ENCODE measurements around the gene GUCD1. TPM values are rescaled to one million over a fixed set of nuclear protein-coding genes. Genes with fewer than 3 reads are reported as not detected.

Gene GUCD1
- total and polyA plus RNA-seq, 2 experiments from 2014 or later, result 37.2 to 125 TPM

DNA sequence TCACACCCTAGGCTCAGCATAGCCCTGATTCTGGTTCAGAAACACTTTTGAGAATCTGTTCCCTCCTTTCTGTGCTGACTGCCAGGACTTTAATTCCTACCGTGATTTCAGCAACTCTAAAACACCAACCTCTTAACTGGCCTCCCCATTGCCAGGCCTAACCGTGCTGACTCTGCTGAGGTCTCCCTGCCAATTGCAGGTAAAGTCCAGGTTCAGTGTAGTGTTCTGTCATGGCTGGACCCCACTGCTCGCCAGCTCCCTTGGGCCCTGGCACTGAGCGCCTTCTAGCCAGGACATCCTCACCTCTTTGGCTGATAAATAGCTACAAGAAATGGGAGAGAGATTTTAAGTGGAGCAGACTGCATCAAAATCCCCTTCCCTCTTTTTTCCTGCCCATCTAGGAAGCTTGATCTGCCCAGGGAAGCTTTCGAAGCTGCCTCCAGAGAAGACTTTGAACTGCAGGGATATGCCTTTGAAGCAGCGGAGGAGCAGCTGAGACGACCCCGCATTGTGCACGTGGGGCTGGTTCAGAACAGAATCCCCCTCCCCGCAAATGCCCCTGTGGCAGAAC, 55.1 kb downstream of the GUCD1 start:
- Histone ChIP-seq H3K27me3 (replicated peaks; ENCODE audit: insufficient read depth) (peaks cover 5% of the 10 kb centered on the region; the same call in 1 of the 2 replicates), H2AFZ (no peak overlapping the region), H3K9me2 (ENCODE audit: insufficient read depth) (no peaks in the 10 kb centered on the region), H3K4me3 (no peak overlapping the region), H3K27ac (no peak overlapping the region), H4K20me1 (ENCODE audit: insufficient read depth) (no peaks in the 10 kb centered on the region), H3K36me3 (ENCODE audit: low read depth) (no peaks in the 10 kb centered on the region), H3K79me2 (ENCODE audit: insufficient read depth) (no peaks in the 10 kb centered on the region), H3F3A (ENCODE audit: insufficient read depth) (no peaks in the 10 kb centered on the region), H3K9ac (no peak overlapping the region), H3K4me1 (ENCODE audit: insufficient read depth) (peaks cover 7% of the 10 kb centered on the region; the same call in 1 of the 2 replicates), H3K9me3 (ENCODE audit: low read depth) (no peaks in the 10 kb centered on the region), H3K4me2 (ENCODE audit: unreplicated experiment) (no peak overlapping the region)
- no peak for DNase-seq
- in situ Hi-C loops (cut with MboI), result loop anchor here (10.0 kb wide), 1 partner anchor 85 kb away; no protein-coding TSS in a partner anchor
- TF ChIP-seq EZH2 (IDR thresholded peaks at IDR 0.05; ENCODE audit: insufficient read depth, poor library complexity, severe bottlenecking) (no peak), EZH2phosphoT487 (IDR thresholded peaks at IDR 0.05; ENCODE audit: insufficient read depth, low read depth) (no peak)
- 94 to 96% methylated on average over 9 to 10 of the region's 10 CpGs for WGBS, 2 experiments (ENCODE audit: low coverage in 1 of 2, low lambda C conversion rate in 2 of 2, missing lambda C conversion rate in 2 of 2)

DNA sequence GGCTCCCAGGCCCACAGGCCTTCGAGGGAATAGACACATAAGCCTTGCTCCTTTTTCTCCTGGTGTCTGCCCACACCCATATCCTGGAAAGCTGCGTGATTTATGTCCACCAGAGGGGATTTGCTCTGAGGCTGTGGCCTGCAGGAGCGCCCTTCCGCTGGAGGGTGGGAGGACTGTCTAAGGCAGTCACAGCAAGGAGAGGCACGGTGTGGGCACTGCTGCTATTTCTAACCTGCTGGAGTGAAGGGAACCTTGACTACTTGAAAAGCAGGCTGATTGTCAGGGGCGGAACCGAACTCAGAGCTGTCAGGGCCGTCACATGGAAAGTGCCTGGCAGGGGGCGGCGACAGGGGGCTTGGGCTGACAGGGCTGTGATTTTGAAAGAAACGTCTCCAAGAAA, 56.1 kb downstream of the GUCD1 start:
- WGBS, 2 experiments (ENCODE audit: low coverage in 1 of 2, low lambda C conversion rate in 2 of 2, missing lambda C conversion rate in 2 of 2), result 90 to 91% methylated on average over 11 of the region's 11 CpGs
- no peaks in the 10 kb centered on the region for H3K36me3 ChIP-seq (ENCODE audit: low read depth)
- H3K9me2 ChIP-seq (ENCODE audit: insufficient read depth), result no peaks in the 10 kb centered on the region
- peaks cover 5% of the 10 kb centered on the region for H3K4me1 ChIP-seq (ENCODE audit: insufficient read depth)
- H3K9me3 ChIP-seq (ENCODE audit: low read depth), result no peaks in the 10 kb centered on the region
- TF ChIP-seq EZH2phosphoT487 (IDR thresholded peaks at IDR 0.05; ENCODE audit: insufficient read depth, low read depth), result no peak
- in situ Hi-C loops (cut with MboI), result no loop called here
- H2AFZ ChIP-seq, result no peak overlapping the region
- no peaks in the 10 kb centered on the region for H3F3A ChIP-seq (ENCODE audit: insufficient read depth)
- no peaks in the 10 kb centered on the region for H3K79me2 ChIP-seq (ENCODE audit: insufficient read depth)
- H3K9ac ChIP-seq, result no peak overlapping the region
- no peak overlapping the region for H3K4me3 ChIP-seq
- no peak overlapping the region for H3K27ac ChIP-seq
- peaks cover 13% of the 10 kb centered on the region for H3K27me3 ChIP-seq (replicated peaks; ENCODE audit: insufficient read depth)
- no peak for DNase-seq
- H4K20me1 ChIP-seq (ENCODE audit: insufficient read depth), result no peaks in the 10 kb centered on the region
- H3K4me2 ChIP-seq (ENCODE audit: unreplicated experiment), result no peak overlapping the region

DNA sequence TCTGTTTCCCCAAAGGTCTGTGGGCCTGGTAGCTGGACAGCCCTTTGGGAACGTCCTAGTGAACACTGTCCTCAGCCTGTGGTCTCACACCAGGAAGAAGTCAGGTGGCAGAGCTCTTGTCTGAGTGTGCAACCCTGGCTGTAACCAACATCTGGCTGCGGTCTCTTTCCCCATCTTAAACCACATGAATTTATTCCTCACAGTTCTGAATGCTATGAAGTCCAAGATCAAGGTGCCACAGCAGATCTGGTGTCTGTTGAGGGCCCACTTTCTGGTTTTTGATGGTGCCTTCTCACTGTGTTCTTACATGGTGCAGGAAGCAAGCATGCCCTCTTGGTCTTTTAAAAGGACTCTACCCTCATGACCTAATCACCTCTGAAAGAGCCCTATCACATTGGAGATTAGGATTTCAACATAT, 57.1 kb downstream of the GUCD1 start:
- Histone ChIP-seq H3K4me2 (ENCODE audit: unreplicated experiment) (no peak overlapping the region), H3F3A (ENCODE audit: insufficient read depth) (no peaks in the 10 kb centered on the region), H3K27ac (no peak overlapping the region), H3K9ac (no peak overlapping the region), H2AFZ (no peak overlapping the region), H3K27me3 (replicated peaks; ENCODE audit: insufficient read depth) (peaks cover 17% of the 10 kb centered on the region), H3K9me2 (ENCODE audit: insufficient read depth) (no peaks in the 10 kb centered on the region), H3K4me3 (no peak overlapping the region), H3K4me1 (ENCODE audit: insufficient read depth) (no peaks in the 10 kb centered on the region; the same call in 1 of the 2 replicates), H3K36me3 (ENCODE audit: low read depth) (no peaks in the 10 kb centered on the region), H4K20me1 (ENCODE audit: insufficient read depth) (no peaks in the 10 kb centered on the region), H3K79me2 (ENCODE audit: insufficient read depth) (no peaks in the 10 kb centered on the region), H3K9me3 (ENCODE audit: low read depth) (no peaks in the 10 kb centered on the region)
- no peak for DNase-seq
- WGBS, 2 experiments (ENCODE audit: low coverage in 1 of 2, low lambda C conversion rate in 2 of 2, missing lambda C conversion rate in 2 of 2), result 76 to 90% methylated on average over 2 of the region's 2 CpGs
- in situ Hi-C loops (cut with MboI), result no loop called here
- TF ChIP-seq EZH2phosphoT487 (IDR thresholded peaks at IDR 0.05; ENCODE audit: insufficient read depth, low read depth), result no peak
- no peak for TF ChIP-seq EZH2 (IDR thresholded peaks at IDR 0.05; ENCODE audit: insufficient read depth, poor library complexity, severe bottlenecking)

DNA sequence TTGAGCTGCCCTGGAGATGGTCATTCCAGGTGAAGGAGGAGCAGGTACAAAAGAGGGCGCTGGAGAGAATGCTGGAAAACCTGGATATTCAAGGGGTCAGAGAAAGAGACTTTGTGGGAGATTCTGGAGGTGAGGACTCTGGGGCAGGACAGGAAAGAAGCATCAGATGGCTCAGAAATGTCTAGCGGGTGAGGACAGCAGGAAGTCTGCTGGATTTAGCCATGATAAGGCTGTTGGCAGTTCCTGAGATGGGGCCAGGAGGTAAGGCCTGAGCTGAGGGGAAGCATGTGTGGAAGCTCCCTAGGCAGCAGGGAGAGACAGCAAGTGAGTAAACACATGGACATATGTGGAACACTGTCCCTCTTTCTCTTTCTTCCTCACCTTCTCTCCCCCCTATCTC, 58.3 kb downstream of the GUCD1 start:
- in situ Hi-C loops (cut with MboI), result no loop called here
- no peak overlapping the region for H3K27ac ChIP-seq
- H3K4me1 ChIP-seq (ENCODE audit: insufficient read depth), result no peaks in the 10 kb centered on the region; the same call in 1 of the 2 replicates
- WGBS, 2 experiments (ENCODE audit: low coverage in 1 of 2, low lambda C conversion rate in 2 of 2, missing lambda C conversion rate in 2 of 2), result 83 to 86% methylated on average over 2 of the region's 2 CpGs
- H3K79me2 ChIP-seq (ENCODE audit: insufficient read depth), result no peaks in the 10 kb centered on the region
- H3K27me3 ChIP-seq (replicated peaks; ENCODE audit: insufficient read depth), result peaks cover 17% of the 10 kb centered on the region
- no peaks in the 10 kb centered on the region for H4K20me1 ChIP-seq (ENCODE audit: insufficient read depth)
- no peaks in the 10 kb centered on the region for H3F3A ChIP-seq (ENCODE audit: insufficient read depth)
- no peak overlapping the region for H3K9ac ChIP-seq
- DNase-seq, result no peak
- no peaks in the 10 kb centered on the region for H3K36me3 ChIP-seq (ENCODE audit: low read depth)
- no peak overlapping the region for H3K4me3 ChIP-seq
- TF ChIP-seq EZH2phosphoT487 (IDR thresholded peaks at IDR 0.05; ENCODE audit: insufficient read depth, low read depth), result no peak
- no peak overlapping the region for H3K4me2 ChIP-seq (ENCODE audit: unreplicated experiment)
- no peak overlapping the region for H2AFZ ChIP-seq
- no peaks in the 10 kb centered on the region for H3K9me3 ChIP-seq (ENCODE audit: low read depth)
- no peaks in the 10 kb centered on the region for H3K9me2 ChIP-seq (ENCODE audit: insufficient read depth)

DNA sequence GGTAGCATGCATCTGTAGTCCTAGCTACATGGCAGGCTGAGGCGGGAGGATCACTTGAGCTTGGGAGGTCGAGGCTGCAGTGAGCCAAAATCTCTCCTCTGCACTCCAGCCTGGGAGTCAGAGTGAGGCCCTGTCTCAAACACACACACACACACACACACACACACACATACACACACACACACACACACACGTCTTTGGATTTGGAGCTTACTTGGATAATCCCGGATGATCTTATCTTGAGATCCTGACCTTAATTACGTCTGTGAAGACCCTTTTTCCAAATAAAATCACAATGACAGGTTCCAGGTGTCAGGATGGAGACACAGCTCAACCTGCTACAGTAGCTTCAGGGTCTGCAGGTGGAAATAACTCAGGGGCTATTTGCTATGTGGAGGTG, 58.7 kb downstream of the GUCD1 start:
- no peaks in the 10 kb centered on the region; the same call in 1 of the 2 replicates for H3K4me1 ChIP-seq (ENCODE audit: insufficient read depth)
- 77 to 91% methylated on average over 5 of the region's 5 CpGs for WGBS, 2 experiments (ENCODE audit: low coverage in 1 of 2, low lambda C conversion rate in 2 of 2, missing lambda C conversion rate in 2 of 2)
- H4K20me1 ChIP-seq (ENCODE audit: insufficient read depth), result no peaks in the 10 kb centered on the region
- no peaks in the 10 kb centered on the region for H3F3A ChIP-seq (ENCODE audit: insufficient read depth)
- H3K27me3 ChIP-seq (replicated peaks; ENCODE audit: insufficient read depth), result peaks cover 17% of the 10 kb centered on the region
- no peaks in the 10 kb centered on the region for H3K9me2 ChIP-seq (ENCODE audit: insufficient read depth)
- no peaks in the 10 kb centered on the region for H3K36me3 ChIP-seq (ENCODE audit: low read depth)
- no peak overlapping the region for H3K27ac ChIP-seq
- H2AFZ ChIP-seq, result no peak overlapping the region
- in situ Hi-C loops (cut with MboI), result no loop called here
- no peak overlapping the region for H3K4me2 ChIP-seq (ENCODE audit: unreplicated experiment)
- H3K9me3 ChIP-seq (ENCODE audit: low read depth), result no peaks in the 10 kb centered on the region
- H3K9ac ChIP-seq, result no peak overlapping the region
- TF ChIP-seq EZH2phosphoT487 (IDR thresholded peaks at IDR 0.05; ENCODE audit: insufficient read depth, low read depth) (no peak), EZH2 (IDR thresholded peaks at IDR 0.05; ENCODE audit: insufficient read depth, poor library complexity, severe bottlenecking) (no peak)
- DNase-seq, result no peak
- H3K4me3 ChIP-seq, result no peak overlapping the region
- H3K79me2 ChIP-seq (ENCODE audit: insufficient read depth), result no peaks in the 10 kb centered on the region

All from GM23248 (cell line).